Measurements from ENCODE around the gene JAML.

JAML gene

DNA sequence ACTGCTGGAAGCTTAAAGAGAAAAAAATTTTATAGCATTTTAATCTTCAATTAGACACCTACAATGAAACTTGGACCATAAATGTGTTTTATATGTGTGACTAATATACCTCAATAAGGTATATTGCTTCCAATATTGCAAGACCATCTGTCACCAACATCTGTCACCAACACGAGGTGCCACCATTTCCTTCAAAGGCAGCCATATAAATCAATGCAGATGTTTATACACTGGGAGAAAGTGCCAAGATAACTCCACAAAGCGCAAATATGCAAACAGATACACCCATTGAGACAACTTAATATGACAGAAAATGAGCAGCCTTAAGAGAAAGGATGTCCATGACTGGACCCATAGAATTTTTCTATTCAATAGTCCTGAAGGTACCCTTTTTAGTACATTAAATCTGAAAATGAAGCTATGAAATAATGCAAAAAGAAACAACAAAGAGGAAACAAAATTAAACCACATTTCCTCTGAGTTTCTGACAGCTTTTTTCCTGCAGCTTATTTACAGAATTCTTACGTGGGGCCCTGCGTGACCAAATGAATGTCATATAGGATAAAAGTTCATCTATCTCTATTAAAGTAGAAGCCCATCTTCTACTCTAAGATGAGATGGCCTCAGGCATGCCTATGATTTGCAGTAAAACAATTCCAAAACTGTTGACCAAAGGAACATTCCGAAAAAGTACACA lies 14.8 kb upstream of the JAML start:
- no peak for DNase-seq

DNA sequence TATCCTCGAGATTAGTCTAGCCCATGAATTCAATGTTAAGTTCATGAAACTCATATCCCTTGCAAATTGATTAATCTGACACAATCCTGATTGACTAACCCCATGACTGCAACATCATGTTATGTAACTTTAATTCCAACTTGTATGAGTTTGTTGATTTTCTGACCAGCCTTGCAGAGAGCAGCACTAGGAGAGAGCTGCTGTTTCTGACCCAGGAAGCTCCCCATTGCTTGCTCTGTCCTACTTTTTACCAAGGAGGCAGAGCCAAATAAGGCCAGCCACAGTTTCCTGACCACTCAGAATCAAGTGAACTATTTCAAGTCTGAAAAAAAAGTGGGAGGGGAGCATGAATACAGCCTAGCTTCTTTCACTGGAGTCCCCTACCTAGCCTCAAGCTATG lies 14.1 kb upstream of the JAML start:
- no peak for DNase-seq

DNA sequence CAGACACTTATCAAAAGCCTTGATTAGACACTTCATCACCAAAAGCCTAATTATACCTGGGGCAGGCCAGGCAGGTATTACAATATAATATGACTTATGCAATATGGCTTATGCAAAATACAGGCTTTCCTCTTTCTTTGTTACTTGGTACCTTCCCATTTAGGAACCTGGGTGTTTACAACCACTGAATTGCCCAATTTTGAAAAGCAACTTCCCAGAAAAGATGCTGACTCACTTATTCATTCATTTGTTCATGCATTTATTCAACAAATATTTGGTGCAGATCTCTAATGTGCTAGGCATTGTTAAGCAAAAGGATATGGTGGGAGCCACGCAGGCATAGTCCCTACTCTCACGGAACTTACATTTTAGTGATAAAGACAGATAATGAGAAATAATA lies 13.6 kb upstream of the JAML start:
- no peak for DNase-seq

DNA sequence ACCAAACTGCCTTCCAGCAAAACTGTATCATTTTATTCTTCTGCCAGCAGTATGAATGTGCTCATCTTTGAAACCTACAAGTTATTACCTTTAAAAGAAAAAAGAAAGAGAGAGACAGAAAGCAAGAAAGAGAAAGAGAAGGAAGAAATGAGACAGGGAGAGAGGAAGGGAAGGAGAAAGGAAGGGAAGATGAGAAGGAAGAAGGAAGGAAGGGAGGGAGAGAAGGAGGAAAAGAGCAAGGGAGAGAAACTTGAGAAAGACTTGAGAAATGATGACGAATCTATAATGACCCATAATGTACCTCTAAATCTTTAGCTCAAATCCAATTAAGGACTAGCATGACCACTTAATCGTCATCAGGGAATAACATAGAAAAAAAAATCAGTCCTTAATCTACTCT lies 11.4 kb upstream of the JAML start:
- no peak for DNase-seq

DNA sequence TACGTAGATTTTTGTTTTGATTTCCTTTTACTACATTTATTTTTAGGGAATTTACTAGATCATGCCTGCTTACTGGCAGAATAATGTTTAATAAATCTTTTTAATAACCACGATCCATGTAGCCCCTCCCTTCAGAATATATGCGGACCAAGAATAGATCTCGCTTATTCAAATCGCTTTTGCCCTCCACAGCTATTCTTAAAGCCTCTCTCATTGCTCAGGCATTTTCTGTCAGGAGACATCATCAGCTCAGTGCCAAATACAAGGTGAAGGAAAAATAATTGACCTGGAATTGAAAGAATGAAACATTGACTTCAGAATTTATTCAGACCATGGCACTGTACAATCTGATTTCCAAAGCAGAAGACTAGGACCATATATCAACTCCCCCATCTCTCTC lies 10.0 kb upstream of the JAML start:
- no peak for DNase-seq

DNA sequence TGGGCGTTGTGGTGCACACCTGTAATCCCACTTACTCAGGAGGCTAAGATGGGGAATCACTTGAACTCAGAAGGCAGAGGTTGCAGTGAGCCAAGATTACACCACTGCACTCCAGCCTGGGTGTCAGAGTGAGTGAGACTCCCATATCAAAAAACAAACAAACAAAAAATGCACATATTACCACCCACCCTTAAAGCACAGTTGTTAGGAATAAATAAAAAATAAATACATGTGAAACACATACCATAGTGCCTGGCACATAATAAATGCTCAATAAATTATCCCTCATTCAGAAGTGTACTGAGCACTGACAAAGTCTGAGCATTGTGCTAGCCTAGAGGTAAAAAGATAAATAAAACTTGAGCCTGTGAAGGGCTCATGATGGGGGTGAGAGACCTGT lies 9.0 kb upstream of the JAML start:
- no peak for DNase-seq

DNA sequence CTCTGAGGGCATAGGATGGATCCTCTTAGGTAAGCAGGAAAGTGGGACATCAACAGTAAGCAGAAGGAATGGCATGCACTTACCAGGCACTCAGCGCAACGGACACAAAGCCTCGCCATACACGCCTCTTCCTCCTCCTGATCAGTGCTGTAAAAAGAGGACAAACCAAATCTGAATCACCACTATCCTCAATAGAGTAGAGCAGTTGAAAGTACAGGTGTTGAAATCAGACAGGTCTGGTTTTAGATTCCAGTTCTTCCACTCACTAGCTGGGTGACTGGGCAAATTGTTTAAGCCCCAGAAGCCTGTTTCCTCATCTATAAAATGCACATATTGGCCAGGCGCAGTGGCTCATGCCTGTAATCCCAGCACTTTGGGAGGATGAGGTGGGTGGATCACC lies 8.6 kb upstream of the JAML start:
- DNase-seq = no peak

DNA sequence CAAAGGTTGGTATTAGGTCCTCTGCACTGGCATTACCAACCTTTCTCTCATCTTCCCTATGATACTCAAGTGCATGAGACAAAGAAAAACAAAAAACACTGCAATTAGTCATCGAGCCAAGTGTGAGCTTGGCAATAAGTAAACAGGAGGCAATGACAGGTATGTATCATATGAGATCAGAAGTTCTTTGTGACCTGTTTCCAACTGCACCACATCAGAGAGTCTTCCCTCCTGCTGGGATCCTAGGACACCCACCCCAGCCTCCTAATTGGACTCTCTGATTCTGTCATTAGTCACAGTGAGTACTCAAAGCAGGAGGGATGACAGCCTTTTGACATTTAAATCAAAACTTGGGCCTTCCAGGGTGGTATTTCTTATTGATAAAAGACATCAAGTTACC lies 7.8 kb upstream of the JAML start:
- no peak for DNase-seq

DNA sequence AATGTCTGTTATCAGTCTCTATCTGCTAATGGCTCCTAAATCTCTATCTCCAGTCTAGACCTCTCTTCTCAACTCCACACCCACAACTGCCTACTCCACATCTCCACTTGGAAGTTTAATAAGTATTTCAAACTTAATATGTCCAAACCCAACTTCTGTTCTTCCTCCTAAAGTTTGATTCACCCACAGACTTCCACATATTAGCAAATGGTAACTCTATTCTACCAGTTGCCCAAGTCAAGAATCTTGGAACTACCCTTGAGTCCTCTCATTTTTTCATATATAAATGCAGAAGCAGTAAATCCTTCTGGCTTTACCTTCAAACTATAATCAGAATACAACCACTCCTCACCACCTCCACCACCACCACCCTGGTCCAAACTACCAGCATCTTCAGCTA lies 6.7 kb upstream of the JAML start:
- DNase-seq = no peak

DNA sequence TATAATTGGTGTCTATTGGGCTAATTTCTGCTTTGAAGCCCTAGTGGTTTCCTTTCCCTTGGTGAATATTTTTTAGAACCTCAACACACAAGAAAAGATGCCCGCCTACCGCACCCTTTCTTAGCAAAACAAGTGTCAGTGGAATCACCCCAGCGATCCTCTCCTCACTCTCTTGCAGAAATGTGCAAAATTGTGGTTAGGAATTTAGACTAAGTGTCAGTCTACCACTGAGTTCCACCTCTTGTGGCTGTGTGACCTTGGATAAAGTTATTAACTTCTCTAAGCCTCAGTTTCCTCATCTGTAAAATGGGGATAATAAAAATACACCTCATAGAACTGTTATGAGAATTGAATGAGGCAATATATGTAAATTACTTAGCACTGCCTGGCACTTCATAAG lies 5.3 kb upstream of the JAML start:
- no peak for DNase-seq

DNA sequence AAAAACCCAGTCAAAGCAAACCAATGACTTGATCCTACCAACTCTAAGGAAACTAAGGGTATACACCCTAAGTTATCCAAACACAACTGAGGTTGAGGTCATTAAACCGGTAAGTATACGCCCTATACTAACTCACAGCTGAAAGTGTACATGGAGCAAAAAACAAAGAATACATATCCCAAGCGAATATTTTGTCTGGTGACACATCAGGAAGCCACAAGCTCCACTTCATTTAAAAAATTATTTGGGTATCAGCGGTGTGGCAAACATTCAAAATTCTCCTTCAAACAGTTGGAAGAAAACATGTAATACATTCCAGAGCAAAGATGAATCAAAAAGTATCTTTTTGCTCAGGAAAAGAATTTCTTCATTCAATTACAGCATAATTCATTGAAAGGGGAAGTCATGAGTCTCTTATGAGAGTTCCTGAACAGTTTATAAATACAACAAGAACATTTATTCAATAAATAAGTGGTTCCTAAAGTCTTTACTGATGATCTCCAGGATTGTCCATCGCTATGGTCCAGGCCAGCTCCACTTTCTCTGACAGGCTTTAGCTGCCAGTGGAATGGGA lies 4.5 kb upstream of the JAML start:
- DNase-seq = no peak

DNA sequence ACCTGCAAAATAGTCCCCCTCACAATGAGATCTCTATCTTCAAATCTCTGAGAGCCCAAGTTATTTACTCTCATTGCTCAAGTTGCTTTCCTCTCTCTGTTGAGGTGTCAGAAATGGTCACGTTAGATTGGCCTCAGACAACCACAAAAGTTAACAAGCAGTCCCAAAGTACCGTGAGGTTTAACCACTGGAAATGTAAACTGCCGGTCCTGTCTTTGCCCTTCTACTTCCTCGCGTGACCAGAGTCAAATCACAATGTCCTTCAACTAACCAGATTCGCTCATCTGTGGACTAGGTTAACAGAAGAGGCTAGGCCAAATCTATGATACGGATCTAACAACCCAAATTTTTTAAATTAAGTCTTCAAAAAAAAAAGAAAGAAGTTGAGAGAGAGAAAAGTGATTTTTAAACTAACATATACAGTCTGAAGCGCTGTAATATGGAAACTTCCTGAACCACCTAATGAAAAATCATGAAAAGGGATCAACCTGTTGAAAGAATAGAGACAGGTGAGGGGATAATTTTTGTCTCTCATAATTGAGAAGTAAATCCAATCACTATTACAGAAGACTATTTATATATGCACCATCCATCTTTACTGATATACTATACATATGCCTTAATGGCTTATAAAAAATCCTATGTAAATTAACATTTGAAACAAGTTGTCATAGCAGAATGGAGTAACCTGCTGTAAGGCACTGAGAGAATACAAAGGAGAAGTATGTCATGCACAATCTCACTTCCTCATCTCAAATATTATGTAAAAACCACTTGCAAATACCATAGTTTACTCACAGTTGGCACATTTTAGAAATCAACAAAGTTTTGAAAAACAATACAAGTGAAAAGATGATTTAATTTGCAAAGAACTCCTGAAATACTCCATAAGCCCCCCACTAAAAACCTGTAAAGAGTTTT lies 3.3 kb upstream of the JAML start:
- no peak for DNase-seq

DNA sequence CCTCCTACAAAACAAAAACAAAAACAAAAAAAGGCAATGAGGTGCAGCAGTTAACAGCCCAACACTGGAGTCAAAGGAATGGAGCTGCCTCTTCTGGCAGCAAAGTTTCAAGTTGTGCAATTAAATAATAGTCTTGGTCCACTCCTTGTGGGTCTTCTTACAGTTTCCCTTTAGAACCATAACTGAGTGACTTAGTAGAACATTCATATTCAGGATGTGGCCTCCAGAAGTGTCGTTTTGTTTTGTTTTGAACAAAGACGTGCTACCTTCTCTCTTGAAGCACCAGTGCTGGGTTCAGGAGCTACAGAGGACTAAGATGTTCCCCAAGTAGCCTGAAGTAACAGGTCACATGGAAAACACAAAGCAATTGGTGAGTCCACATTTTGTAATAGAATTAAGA lies 2.0 kb upstream of the JAML start:
- no peak for DNase-seq

DNA sequence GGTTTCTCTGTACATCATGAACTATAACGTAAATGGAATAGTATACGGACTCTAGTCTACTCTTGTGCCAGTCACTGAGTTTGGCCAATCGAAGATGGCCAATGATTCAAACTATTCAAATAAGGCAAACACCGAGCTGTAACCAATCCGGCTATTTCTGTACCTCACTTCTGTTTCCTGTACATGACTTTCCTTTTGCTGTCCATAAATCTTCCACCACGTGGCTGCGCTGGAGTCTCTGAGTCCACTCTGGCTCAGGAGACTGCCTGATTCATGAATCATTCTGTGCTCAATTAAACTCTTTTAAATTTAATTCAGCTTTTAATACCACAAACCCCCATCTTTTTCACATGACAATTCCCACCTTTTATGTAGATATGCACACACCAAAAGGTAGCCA lies 1.5 kb upstream of the JAML start:
- DNase-seq = no peak

DNA sequence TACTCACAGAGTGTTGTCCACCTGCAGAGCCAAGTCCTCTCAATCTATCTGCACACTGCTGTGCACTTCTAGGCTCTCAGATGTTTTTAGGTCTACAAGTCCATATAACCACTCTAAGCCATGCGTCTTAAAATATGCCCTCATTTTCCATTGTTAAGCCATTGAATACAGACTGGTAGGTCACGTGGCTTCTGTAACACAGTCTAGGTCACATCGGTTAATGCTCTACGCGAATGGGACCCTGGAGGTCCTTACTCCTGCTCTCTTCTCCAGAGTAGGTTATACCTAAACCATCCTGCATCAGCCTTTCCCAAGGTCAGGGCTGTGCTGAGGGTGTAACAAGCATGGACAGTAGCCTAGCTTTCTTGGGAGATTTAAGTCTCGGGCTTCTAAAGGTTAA lies 819 bp downstream of the JAML start:
- no peak for DNase-seq

DNA sequence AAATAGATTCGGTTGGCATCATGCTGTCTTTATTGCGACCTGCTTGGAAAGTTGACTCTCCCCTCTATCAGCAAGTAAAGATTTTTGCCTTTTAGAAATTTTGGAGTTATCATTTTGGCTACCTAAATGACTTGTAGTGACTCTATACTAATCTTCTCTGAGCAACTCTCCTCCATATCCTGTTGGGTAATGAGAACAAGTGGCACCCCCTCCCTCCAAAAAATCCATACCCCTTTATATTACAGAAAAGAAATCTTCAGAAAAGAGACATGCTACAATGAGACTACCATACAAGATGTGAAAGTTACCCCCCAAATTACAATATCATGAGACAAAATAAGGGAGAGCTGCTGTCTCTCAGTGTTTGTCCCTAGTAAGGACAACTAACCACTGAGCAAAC lies 1.2 kb downstream of the JAML start:
- no peak for DNase-seq

DNA sequence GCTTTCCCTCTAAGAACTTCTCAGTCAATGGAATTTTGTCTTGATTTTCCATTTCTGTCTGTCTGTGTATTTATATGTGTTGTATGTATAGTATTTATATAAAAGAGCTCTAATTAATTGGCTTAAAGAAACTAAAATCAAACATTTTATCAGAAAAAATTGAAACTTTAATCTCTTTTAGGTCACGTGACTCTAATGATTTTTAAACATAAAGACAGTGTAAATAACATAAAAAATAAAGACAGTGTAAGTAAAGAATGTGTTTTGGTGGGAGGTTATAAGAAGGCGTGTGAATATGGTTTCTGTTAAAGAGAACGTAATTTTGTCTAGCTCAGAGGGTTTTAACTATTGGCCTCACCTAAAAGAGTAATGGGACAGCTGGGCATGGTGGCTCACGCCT lies 2.4 kb downstream of the JAML start:
- DNase-seq = no peak

DNA sequence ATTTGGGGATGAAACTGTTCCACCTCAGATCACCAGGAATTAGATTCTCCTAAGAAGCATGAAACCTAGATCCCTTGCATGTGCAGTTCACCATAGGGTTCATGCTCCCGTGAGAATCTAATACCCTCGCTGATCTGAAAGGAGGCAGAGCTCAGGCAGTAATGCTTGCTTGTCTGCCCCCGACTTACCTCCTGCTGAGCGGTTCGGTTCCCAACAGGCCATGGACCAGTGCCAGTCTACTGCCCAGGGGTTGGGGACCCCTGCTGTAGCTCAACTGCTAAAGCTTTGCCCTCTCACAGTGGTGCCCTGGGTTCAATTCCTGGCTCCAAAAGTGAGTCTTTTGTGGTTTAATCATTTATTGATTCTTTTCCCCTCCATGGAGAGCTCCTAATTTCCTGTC lies 3.4 kb downstream of the JAML start:
- DNase-seq = no peak

DNA sequence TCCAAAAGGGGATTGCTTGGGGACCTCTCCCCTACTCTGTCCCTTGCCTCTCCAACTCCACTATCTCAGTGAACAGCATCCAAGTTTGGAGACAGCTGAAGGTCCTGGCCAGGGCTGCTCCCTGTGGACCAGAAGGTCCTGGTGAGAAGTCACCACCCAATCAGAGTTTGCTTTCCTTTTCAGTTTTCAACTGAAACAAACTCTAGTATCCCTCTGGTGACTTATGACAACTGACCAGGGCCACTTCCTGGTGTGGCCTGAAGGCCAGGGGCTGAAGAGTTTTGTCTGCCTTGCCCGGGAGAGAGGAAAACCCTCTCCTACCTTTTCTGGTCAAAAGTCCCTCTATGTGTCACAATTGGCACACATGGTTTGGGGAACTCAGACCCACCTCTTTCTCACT lies 5.1 kb downstream of the JAML start:
- DNase-seq = no peak

DNA sequence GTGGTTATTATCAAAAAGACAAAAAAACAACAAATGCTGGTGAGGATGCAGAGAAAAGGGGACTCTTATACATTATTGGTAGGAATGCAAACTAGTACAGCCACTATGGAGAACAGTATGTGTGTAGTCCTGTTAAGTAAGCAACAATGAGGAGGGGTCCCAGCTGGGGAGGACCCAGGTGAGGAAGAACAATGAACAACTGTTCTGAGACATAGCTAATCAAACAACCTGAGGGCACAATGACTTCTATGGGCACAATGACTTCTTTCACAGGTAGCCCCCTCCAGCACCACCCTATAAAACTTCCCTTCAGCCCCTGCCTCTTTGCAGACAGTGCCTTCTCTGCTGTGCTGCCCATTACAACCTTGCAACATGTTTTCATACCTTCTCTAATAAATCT lies 5.6 kb downstream of the JAML start:
- DNase-seq = no peak

DNA sequence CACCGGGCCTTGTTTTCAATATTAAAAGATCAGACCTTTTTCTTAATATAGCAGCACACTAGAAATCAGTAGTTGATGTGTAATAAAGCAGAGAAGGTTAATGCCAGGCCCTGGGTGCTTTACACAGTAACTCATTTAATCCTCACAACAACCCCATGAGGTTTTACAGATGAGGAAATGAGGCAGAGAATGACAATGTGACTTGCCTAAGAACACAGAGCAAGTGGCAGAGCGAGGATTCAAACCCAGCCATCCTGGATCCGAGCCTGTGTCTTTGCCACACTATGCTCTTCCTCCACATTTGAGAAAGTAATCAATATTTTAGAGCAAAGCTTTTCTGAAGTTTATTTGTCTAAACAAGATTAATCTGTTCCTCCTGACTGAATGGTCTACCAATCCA lies 7.2 kb downstream of the JAML start:
- no peak for DNase-seq

DNA sequence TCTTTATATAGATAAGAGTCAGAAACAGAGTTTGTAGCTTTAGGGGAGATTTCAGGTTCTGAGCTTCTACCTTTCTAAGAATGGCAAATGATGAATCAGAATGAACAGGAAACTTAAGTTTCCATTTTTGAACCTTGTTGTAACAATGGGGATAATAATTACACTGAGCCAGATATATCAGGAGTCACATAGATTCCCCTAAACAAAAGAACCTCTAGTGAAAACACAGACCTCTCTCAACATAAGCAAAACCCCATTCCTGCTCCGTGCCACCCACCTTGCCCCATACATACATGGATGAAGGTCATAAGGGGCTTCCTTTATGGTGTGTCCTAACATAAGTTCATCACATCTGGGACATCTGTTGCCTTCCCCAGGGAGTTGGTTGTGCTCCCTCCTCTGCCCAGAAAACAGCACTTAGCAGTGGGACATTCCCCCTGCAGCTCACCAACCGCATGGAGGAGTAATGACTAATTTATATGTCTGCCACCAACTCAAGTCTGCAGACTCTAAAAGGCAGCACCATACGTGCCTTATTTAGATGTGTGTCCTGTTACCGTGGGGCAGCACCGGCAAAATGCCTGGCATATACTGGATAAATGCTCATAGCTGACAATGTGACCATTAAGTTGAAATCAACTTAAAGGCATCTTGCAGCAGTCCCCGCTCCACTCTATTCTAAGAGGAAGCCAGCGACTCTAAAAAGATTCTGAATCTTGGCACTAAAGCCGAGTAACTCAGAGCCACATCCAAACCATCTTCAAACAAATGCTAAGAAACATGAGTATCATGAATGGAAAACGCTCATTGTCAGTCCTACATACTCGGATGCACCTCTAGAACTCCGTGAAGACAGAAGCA lies 8.0 kb downstream of the JAML start:
- DNase-seq = no peak

DNA sequence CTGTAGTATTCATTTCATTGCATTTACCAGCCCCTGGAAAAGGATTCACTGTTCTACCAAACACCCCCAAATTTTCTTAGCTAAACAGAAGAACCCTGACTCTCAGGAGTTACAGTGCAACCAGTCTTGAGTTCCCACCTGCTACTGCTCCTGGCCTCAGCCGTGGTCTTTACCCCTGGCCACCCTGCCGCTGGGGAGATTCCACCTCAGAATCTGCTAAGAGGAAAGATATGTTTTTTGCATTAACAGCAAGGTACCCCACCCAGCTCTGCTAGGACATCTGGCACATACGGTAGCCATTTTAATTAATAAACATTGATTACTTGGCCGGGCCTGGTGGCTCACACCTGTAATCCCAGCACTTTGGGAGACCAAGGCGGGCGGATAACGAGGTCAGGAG lies 9.0 kb downstream of the JAML start:
- DNase-seq = no peak

All from NCI-H146 (cell line).